ENCODE data around the gene CAPN8.

CAPN8 gene

GRCh38 chr1:223665592-223666312 lies at the start of gene CAPN8:
Gene CAPN8, minus strand, starts transcription at chr1:223665701. Its CDS starts 55 bp downstream, at chr1:223665646.
- no peak for DNase-seq

- no peak for DNase-seq
Observed at GRCh38 chr1:223714849-223715603, 49.5 kb upstream of the CAPN8 start.

GRCh38 chr1:223714421-223714724 lies 48.9 kb upstream of the CAPN8 start:
- DNase-seq, result no peak

GRCh38 chr1:223713546-223714420 lies 48.3 kb upstream of the CAPN8 start:
- no peak for DNase-seq

GRCh38 chr1:223712850-223713474 lies 47.5 kb upstream of the CAPN8 start:
- DNase-seq, result peak; percentile 49

- DNase-seq, result peak; percentile 84
Observed at GRCh38 chr1:223712194-223712849, 46.8 kb upstream of the CAPN8 start, which contains the start of gene CAPN2. Gene CAPN2, plus strand, starts transcription at chr1:223712539. Its CDS starts 102 bp downstream, at chr1:223712641.

- no peak for DNase-seq
Observed at GRCh38 chr1:223711747-223712193, 46.3 kb upstream of the CAPN8 start.

GRCh38 chr1:223711173-223711572 lies 45.7 kb upstream of the CAPN8 start:
- peak; percentile 44 for DNase-seq

- peak; percentile 19 for DNase-seq
Observed at GRCh38 chr1:223710179-223711133, 45.0 kb upstream of the CAPN8 start.

- peak; percentile 49 for DNase-seq
Observed at GRCh38 chr1:223709598-223709997, 44.1 kb upstream of the CAPN8 start.

GRCh38 chr1:223708651-223709268 lies 43.3 kb upstream of the CAPN8 start:
- no peak for DNase-seq

GRCh38 chr1:223708001-223708359 lies 42.5 kb upstream of the CAPN8 start:
- no peak for DNase-seq

GRCh38 chr1:223707256-223708000 lies 41.9 kb upstream of the CAPN8 start:
- no peak for DNase-seq

GRCh38 chr1:223706077-223706973 lies 40.8 kb upstream of the CAPN8 start:
- DNase-seq, result no peak

GRCh38 chr1:223704921-223705878 lies 39.7 kb upstream of the CAPN8 start:
- DNase-seq, result no peak

GRCh38 chr1:223703668-223704013 lies 38.1 kb upstream of the CAPN8 start:
- no peak for DNase-seq
